HG03045 (cell line): ENCODE results near the gene CDH2.
"Not testable (repeated sequence)": the region's sequence is repeated elsewhere in the genome, so short reads cannot be mapped to it uniquely, and the experiment has no call there.

Experiments used
- ATAC-seq: cut with Tn5 transposase; IDR thresholded peaks from one replicate; pipeline ENCODE4 v1.9.1; 2021; ENCODE audit warnings: mild to moderate bottlenecking, moderate library complexity; ENCODE audit not compliant: unreplicated experiment

The CDH2 gene

DNA sequence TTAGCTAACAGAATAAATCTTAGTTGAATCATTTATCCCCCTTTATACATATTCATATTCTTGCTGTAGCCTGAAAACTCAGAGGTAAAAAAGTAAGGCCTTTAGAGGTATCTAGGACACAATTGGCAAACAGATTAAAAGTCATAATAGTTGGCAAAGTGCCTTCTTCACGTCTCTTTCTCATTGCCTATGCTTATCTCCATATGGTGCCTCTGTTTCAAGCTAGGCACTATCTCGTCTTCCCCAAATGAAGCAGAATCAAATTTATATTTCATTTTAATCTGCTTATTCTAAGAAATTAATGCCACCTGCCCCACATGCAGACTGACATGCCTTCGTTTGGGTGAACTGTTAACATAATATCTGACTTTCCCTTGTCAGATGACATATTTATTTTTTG is 245.4 kb downstream of the CDH2 start:
- ATAC-seq = no peak

- ATAC-seq = no peak
Observed at GRCh38 chr18:27922780-27923179, 254.2 kb downstream of the CDH2 start.

GRCh38 chr18:27921904-27922751 is 254.8 kb downstream of the CDH2 start:
- ATAC-seq = no peak

GRCh38 chr18:27921392-27921791 is 255.5 kb downstream of the CDH2 start:
- no peak for ATAC-seq

- ATAC-seq = no peak
Observed at GRCh38 chr18:27920836-27921235, 256.1 kb downstream of the CDH2 start.

- ATAC-seq = not testable (repeated sequence)
Observed at GRCh38 chr18:27906189-27906588, 270.7 kb downstream of the CDH2 start.

DNA sequence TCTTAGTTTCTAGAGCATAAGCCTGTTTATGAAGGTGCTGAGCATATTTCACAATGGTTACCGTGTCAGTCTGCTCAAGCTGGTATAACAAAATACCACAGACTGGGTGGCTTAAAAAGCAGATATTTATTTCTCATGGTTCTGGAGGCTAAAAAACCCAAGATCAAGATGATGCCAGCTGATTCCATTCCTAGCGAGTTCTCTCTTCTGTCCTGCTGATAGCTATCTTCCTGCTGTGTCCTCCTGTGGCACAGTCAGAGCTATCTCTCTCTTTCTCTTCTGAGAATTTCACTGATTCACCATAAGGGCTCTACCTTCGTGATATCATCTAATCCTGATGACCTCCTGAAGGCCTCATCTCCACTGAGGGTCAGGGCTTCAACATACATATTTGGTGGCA is 273.0 kb downstream of the CDH2 start:
- no peak for ATAC-seq

DNA sequence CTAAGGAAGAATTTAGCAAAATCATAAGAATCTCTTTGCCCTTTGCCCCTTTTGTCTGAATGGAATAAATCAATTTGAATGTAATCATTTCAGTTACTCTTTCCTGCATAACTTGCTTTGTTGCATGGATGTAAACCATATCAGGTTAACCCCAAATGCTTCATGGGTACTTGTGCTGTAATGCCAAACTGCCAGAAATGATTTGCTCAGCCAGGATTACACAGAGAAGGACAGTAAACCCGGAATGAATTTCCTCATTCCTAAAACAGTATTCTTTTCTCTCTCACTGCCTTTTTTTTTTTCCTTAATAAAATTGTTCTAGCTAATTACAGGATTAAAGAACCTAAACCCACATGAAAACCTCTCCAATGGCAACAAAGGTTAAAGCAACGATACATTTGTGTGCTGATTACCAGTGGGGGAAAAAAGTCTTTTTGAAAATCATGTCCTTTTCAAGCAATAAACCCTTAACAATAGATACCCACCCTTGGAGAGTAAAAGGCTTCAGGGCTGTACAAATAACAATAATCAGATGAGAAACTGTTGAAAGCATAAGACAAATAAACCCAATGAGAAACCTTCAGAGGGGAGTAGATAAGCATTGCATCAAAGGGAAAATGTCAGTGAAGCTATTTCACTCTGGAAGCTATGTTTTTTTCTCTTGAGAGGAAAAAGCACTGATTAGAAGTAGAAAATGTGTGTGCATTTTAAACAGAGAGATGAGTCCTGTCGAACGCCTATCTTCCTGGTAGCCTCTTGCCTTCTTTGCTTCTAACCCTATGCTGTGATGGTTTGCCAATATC is 275.3 kb downstream of the CDH2 start:
- ATAC-seq = no peak
